Fibroblast of lung (primary cell): ENCODE measurements around the gene PRPF4.

Experiments used
- CTCF ChIP-seq, 2 donors: IDR thresholded peaks in 1 of 2; conservative IDR thresholded peaks in 1 of 2; 1 replicate in 1 of 2; 2 replicates in 1 of 2; pipeline ENCODE4 v1.5.1; 2011 to 2012; ENCODE audit warnings: low read length in 2 of 2, control low read depth in 1 of 2, inconsistent platforms in 1 of 2, low read depth in 1 of 2, mild to moderate bottlenecking in 1 of 2
- EZH2 ChIP-seq: IDR thresholded peaks from 2 replicates; pipeline ENCODE4 v1.5.1; 2012; ENCODE audit warnings: low read length, control low read depth, mild to moderate bottlenecking; ENCODE audit errors: missing control alignments

GRCh38 chr9:113278840-113279239 lies 3.4 kb downstream of the PRPF4 start:
- TF ChIP-seq CTCF (conservative IDR thresholded peaks at IDR 0.05 in 1 of 2, IDR thresholded peaks at IDR 0.05 in 1 of 2; ENCODE audit: low read depth in 1 of 2, low read length in 2 of 2) (no peak), EZH2 (no peak)
